AG04450 (cell line): Measurements from ENCODE around the gene STN1. TPM values are rescaled to one million over a fixed set of nuclear protein-coding genes. Genes with fewer than 3 reads are reported as not detected.

Source experiments
- CTCF ChIA-PET: fragments of 300-600, 350-600 bp; formaldehyde crosslinking; extraction: SDS; loops from one replicate; lab custom pipeline; 2022; ENCODE audit warnings: antibody characterized with exemption, inconsistent platforms; lab: Charles Lee
- POLR2A ChIA-PET: fragments of 350-600 bp; formaldehyde crosslinking; extraction: SDS; loops from one replicate; lab custom pipeline; 2021; ENCODE audit warnings: antibody characterized with exemption, inconsistent platforms; lab: Yijun Ruan, JAX
- DNase-seq: peaks from one replicate; pipeline ENCODE4 v3.0.0-alpha.2; 2011; ENCODE audit warnings: low read depth, low spot score
- H3K27ac ChIP-seq: one replicate; pipeline ENCODE4 v1.5.1; 2012; ENCODE audit warnings: low read depth, low read length, control low read depth
- H3K27me3 ChIP-seq: one replicate; pipeline ENCODE4 v1.6.0; 2012; ENCODE audit warnings: low read length; ENCODE audit not compliant: control insufficient read depth, insufficient read depth
- H3K4me3 ChIP-seq: 2 replicates; pipeline ENCODE4 v1.5.1; 2011; ENCODE audit warnings: mild to moderate bottlenecking, low read depth, low read length, control low read depth
- H3K9me3 ChIP-seq: 2 replicates; pipeline ENCODE4 v1.5.1; 2012; ENCODE audit warnings: low read length; ENCODE audit not compliant: control insufficient read depth, insufficient read depth
- polyA plus RNA-seq: library from polyadenylated mRNA; depleted of rRNA; stranded (reverse); fragments of >200 nt; gene quantifications from 2 replicates; pipeline ENCODE4 v1.2.3, GENCODE V29; 2011
- TF ChIP-seq, protein P1 (sequence below): IDR thresholded peaks from 2 replicates; pipeline ENCODE4 v1.5.1; 2011; ENCODE audit warnings: low read depth, low read length, control low read depth, inconsistent platforms

STN1 gene
- polyA plus RNA-seq, 1 experiment: 19.0 TPM

DNA sequence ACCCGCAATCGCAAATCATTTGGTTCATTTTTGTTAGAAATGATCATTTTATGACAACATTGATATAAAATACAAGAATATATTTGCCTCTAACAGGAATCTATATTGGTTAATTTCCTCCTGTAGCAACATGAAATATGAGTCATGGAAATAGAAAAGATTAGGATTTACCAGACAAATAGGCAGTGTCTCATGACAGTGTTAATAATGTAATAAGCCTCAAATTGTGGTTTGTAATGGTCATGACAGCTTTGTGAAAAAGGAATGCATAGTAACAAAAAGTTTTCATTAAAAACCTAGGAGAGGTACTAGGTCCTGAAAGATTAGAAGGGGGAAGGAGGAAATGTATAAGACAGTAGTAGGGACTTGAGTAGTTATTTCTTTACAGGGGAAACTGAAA lies 41.0 kb upstream of the STN1 start:
- H3K27ac ChIP-seq: no peak overlapping the region
- TF ChIP-seq, protein P1, sequence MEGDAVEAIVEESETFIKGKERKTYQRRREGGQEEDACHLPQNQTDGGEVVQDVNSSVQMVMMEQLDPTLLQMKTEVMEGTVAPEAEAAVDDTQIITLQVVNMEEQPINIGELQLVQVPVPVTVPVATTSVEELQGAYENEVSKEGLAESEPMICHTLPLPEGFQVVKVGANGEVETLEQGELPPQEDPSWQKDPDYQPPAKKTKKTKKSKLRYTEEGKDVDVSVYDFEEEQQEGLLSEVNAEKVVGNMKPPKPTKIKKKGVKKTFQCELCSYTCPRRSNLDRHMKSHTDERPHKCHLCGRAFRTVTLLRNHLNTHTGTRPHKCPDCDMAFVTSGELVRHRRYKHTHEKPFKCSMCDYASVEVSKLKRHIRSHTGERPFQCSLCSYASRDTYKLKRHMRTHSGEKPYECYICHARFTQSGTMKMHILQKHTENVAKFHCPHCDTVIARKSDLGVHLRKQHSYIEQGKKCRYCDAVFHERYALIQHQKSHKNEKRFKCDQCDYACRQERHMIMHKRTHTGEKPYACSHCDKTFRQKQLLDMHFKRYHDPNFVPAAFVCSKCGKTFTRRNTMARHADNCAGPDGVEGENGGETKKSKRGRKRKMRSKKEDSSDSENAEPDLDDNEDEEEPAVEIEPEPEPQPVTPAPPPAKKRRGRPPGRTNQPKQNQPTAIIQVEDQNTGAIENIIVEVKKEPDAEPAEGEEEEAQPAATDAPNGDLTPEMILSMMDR: no peak
- peaks cover 2% of the 10 kb centered on the region for H3K27me3 ChIP-seq
- POLR2A ChIA-PET: no interaction called here
- CTCF ChIA-PET: interaction anchor here (1.1 kb wide), 1 partner anchor 74 kb away, joined by 3 read pairs; no protein-coding TSS in a partner anchor
- no peaks in the 10 kb centered on the region for H3K9me3 ChIP-seq
- DNase-seq: no peak
- no peak overlapping the region for H3K4me3 ChIP-seq

DNA sequence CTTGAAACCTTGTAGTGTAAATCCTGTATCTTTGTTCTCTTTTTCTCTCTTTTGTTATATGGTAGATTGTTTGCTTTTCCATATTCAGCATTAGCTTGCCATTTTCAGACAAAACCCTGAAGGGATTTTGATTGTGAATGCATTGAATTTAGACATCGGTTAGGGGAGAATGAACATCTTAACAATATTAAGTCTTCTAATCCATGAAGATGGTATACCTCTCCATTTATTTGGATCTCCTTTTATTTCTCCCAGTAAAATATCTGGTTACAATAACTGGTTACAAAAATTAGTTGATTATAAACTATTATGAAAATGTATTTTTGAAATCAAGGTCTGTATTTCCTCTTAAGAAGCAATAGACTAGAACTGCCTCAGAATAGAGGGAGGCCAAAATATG lies 36.6 kb upstream of the STN1 start:
- ChIA-PET POLR2A (no interaction called here), CTCF (no interaction called here)
- H3K27me3 ChIP-seq: peaks cover 15% of the 10 kb centered on the region
- TF ChIP-seq, protein P1: no peak
- no peaks in the 10 kb centered on the region for H3K9me3 ChIP-seq
- H3K4me3 ChIP-seq: no peak overlapping the region
- no peak for DNase-seq
- no peak overlapping the region for H3K27ac ChIP-seq

GRCh38 chr10:103951942-103952341 lies 34.0 kb upstream of the STN1 start:
- no peak overlapping the region for H3K27ac ChIP-seq
- CTCF ChIA-PET: no interaction called here
- peaks cover 16% of the 10 kb centered on the region for H3K27me3 ChIP-seq
- no peak for DNase-seq
- POLR2A ChIA-PET: no interaction called here
- H3K4me3 ChIP-seq: no peak overlapping the region
- H3K9me3 ChIP-seq: no peaks in the 10 kb centered on the region
- TF ChIP-seq, protein P1: no peak

GRCh38 chr10:103951183-103951582 lies 33.2 kb upstream of the STN1 start:
- TF ChIP-seq, protein P1: no peak
- Histone ChIP-seq H3K9me3 (no peaks in the 10 kb centered on the region), H3K27ac (no peak overlapping the region), H3K4me3 (no peak overlapping the region), H3K27me3 (peaks cover 21% of the 10 kb centered on the region)
- DNase-seq: no peak
- POLR2A ChIA-PET: no interaction called here
- CTCF ChIA-PET: no interaction called here

GRCh38 chr10:103949728-103950127 lies 31.7 kb upstream of the STN1 start:
- H3K27me3 ChIP-seq: peaks cover 20% of the 10 kb centered on the region
- H3K27ac ChIP-seq: no peak overlapping the region
- ChIA-PET CTCF (no interaction called here), POLR2A (no interaction called here)
- TF ChIP-seq, protein P1: no peak
- no peak overlapping the region for H3K4me3 ChIP-seq
- DNase-seq: no peak
- no peaks in the 10 kb centered on the region for H3K9me3 ChIP-seq
